B cell (primary cell): ENCODE data around the gene KLHDC8B. TPM values are rescaled to one million over a fixed set of nuclear protein-coding genes. Genes with fewer than 3 reads are reported as not detected.

Experiments
- ATAC-seq: fragments of 200-7000 bp; cut with Tn5 transposase; one replicate; pipeline ENCODE4 v1.10.0; 2021; ENCODE audit warnings: low read depth, mild to moderate bottlenecking, moderate number of reproducible peaks, moderate library complexity
- CTCF ChIA-PET: fragments of 350-600 bp; sonication (Branson Sonifier 250); formaldehyde crosslinking; loops from one replicate; lab custom pipeline; 2021; ENCODE audit warnings: antibody characterized with exemption, inconsistent platforms; lab: Charles Lee
- POLR2A ChIA-PET: fragments of 350-600 bp; sonication (Branson Sonifier 250); formaldehyde crosslinking; loops from one replicate; lab custom pipeline; 2021; ENCODE audit warnings: antibody characterized with exemption; lab: Charles Lee
- DNase-seq: peaks from one replicate; pipeline ENCODE4 v3.0.0; 2013
- H2AFZ ChIP-seq: 2 replicates; pipeline ENCODE4 v1.6.1; 2012; ENCODE audit warnings: mild to moderate bottlenecking, low read depth, low read length; ENCODE audit not compliant: insufficient read depth, poor library complexity, severe bottlenecking
- H3K27ac ChIP-seq, 2 donors: 1 replicate in 1 of 2; 2 replicates in 1 of 2; pipeline ENCODE4 v1.5.1; 2012 to 2013; ENCODE audit warnings: low read length in 2 of 2, mild to moderate bottlenecking in 2 of 2, moderate library complexity in 1 of 2
- H3K27me3 ChIP-seq, 4 experiments: fragments of 200-600 bp in 1 of 4; sonication (generic) in 1 of 4; replicated peaks in 1 of 4; 1 replicate in 2 of 4; 2 replicates in 2 of 4; pipeline versions ENCODE4 v1.6.1 to v1.7.0; 2013 to 2016; ENCODE audit warnings: low read length in 3 of 4, mild to moderate bottlenecking in 2 of 4, mixed read lengths in 1 of 4, moderate library complexity in 1 of 4; ENCODE audit not compliant: insufficient read depth in 4 of 4, control insufficient read depth in 3 of 4; ENCODE audit errors: control extremely low read depth in 1 of 4
- H3K36me3 ChIP-seq, 2 experiments: replicated peaks in 1 of 2; 1 replicate in 1 of 2; 2 replicates in 1 of 2; pipeline versions ENCODE4 v1.6.1 to v1.7.1; 2013; ENCODE audit warnings: low read length in 1 of 2; ENCODE audit not compliant: insufficient read depth in 2 of 2, control insufficient read depth in 1 of 2; ENCODE audit errors: control extremely low read depth in 1 of 2, extremely low read depth in 1 of 2
- H3K4me1 ChIP-seq, 2 donors: fragments of 200-600 bp in 1 of 2; sonication (generic) in 1 of 2; 1 replicate in 1 of 2; 2 replicates in 1 of 2; pipeline versions ENCODE4 v1.5.1 to v1.6.1; 2013 to 2017; ENCODE audit warnings: low read length in 2 of 2; ENCODE audit not compliant: control insufficient read depth in 2 of 2, insufficient read depth in 2 of 2
- H3K4me2 ChIP-seq: replicated peaks from 2 replicates; pipeline ENCODE3; 2012; ENCODE audit warnings: mild to moderate bottlenecking, low read depth, low read length; ENCODE audit not compliant: poor library complexity, severe bottlenecking
- H3K4me3 ChIP-seq, 5 experiments: fragments of 200-600 bp in 1 of 5; sonication (generic) in 1 of 5; 1 replicate in 3 of 5; 2 replicates in 2 of 5; pipeline versions ENCODE4 v1.5.1 to v1.7.0; 2011 to 2016; ENCODE audit warnings: low read length in 4 of 5, mild to moderate bottlenecking in 4 of 5, low read depth in 2 of 5, control low read depth in 1 of 5, moderate library complexity in 1 of 5; ENCODE audit not compliant: insufficient read depth in 1 of 5; ENCODE audit errors: control extremely low read depth in 1 of 5, extremely low read depth in 1 of 5
- H3K79me2 ChIP-seq: fragments of 200-600 bp; sonication (generic); one replicate; pipeline ENCODE4 v1.6.0; 2016; ENCODE audit warnings: low read length; ENCODE audit not compliant: control insufficient read depth, insufficient read depth
- H3K9ac ChIP-seq: fragments of 200-600 bp; sonication (generic); 2 replicates; pipeline ENCODE4 v1.6.1; 2017; ENCODE audit warnings: mild to moderate bottlenecking, low read length, moderate library complexity
- H3K9me3 ChIP-seq, 3 donors: one replicate each; pipeline versions ENCODE4 v1.6.1 to v1.7.1; 2013; ENCODE audit warnings: low read length in 2 of 3; ENCODE audit not compliant: control insufficient read depth in 2 of 3, insufficient read depth in 1 of 3; ENCODE audit errors: control extremely low read depth in 1 of 3
- H4K20me1 ChIP-seq: 2 replicates; pipeline ENCODE4 v1.6.0; 2012; ENCODE audit warnings: mild to moderate bottlenecking, low read length; ENCODE audit not compliant: insufficient read depth, control insufficient read depth, poor library complexity, severe bottlenecking
- H3K27ac Mint-ChIP-seq: one replicate; pipeline ENCODE4 v1.8.0; 2021; ENCODE audit warnings: mixed read lengths
- H3K27me3 Mint-ChIP-seq: one replicate; pipeline ENCODE4 v1.8.0; 2021; ENCODE audit warnings: mixed read lengths
- H3K4me1 Mint-ChIP-seq: one replicate; pipeline ENCODE4 v1.8.0; 2021; ENCODE audit warnings: mixed read lengths
- H3K4me3 Mint-ChIP-seq: one replicate; pipeline ENCODE4 v1.8.0; 2021; ENCODE audit warnings: mixed read lengths
- H3K9me3 Mint-ChIP-seq: one replicate; pipeline ENCODE4 v1.8.0; 2022; ENCODE audit warnings: mixed read lengths; ENCODE audit not compliant: insufficient read depth
- EZH2 ChIP-seq: IDR thresholded peaks from 2 replicates; pipeline ENCODE4 v1.6.1; 2012; ENCODE audit warnings: borderline replicate concordance, low read depth, mild to moderate bottlenecking, moderate library complexity, low read length; ENCODE audit not compliant: insufficient read depth, poor library complexity, severe bottlenecking
- WGBS: methylation state at CpG from one replicate; pipeline ENCODE4 v1.1.5; 2013; ENCODE audit warnings: missing lambda C conversion rate; ENCODE audit not compliant: insufficient coverage; 5-methylcytosine and 5-hydroxymethylcytosine counted together
- intact Hi-C: fragments of 100-400 bp; cut with micrococcal nuclease; formaldehyde crosslinking; loops from one replicate; pipeline ENCODE4 v1.10.0; 2022
- polyA plus RNA-seq: library from polyadenylated mRNA; depleted of rRNA; stranded (reverse); fragments of >200 nt; gene quantifications from 2 replicates; pipeline ENCODE4 v1.2.3, GENCODE V29; 2012
- total RNA-seq, 2 donors: library from RNA; stranded (reverse); fragments of 120-200 nt in 1 of 2; gene quantifications; 1 replicate in 1 of 2; 2 replicates in 1 of 2; pipeline versions ENCODE4 v1.2.3 to v1.2.4, GENCODE V29; 2013 to 2022
- TF ChIP-seq, protein P1 (sequence below): fragments of 200-600 bp; IDR thresholded peaks from one replicate; pipeline ENCODE4 v1.8.0; 2022; ENCODE audit warnings: antibody characterized with exemption, mild to moderate bottlenecking

Gene KLHDC8B
- total and polyA plus RNA-seq, 2 donors (not counting 1 experiment from before 2014, with no cell fraction given): 0.43 to 3.6 TPM

- Histone ChIP-seq H2AFZ (no peak overlapping the region), H3K9ac (no peak overlapping the region), H3K4me1 (peaks cover 4 to 10% of the 10 kb centered on the region in 2 donors), H3K4me3 (no peak overlapping the region), H4K20me1 (no peaks in the 10 kb centered on the region), H3K27me3 (peaks cover 0 to 31% (median 0%) of the 10 kb centered on the region in 4 experiments), H3K79me2 (no peaks in the 10 kb centered on the region), H3K27ac (no peak overlapping the region), H3K9me3 (no peaks in the 10 kb centered on the region), H3K4me2 (no peak overlapping the region), H3K36me3 (no peaks in the 10 kb centered on the region)
- WGBS: 93% methylated on average over 9 of the region's 9 CpGs
- POLR2A ChIA-PET: interaction anchor here (0.6 kb wide), 1 partner anchor 318 kb away, joined by 3 read pairs; no protein-coding TSS in a partner anchor
- DNase-seq (no peak), ATAC-seq (no peak)
- Mint-ChIP-seq H3K27me3 (peaks cover 21% of the 10 kb centered on the region), H3K4me3 (no peak overlapping the region), H3K27ac (no peak overlapping the region), H3K4me1 (peaks cover 2% of the 10 kb centered on the region), H3K9me3 (no peaks in the 10 kb centered on the region)
- no peak for TF ChIP-seq EZH2
- TF ChIP-seq, protein P1, sequence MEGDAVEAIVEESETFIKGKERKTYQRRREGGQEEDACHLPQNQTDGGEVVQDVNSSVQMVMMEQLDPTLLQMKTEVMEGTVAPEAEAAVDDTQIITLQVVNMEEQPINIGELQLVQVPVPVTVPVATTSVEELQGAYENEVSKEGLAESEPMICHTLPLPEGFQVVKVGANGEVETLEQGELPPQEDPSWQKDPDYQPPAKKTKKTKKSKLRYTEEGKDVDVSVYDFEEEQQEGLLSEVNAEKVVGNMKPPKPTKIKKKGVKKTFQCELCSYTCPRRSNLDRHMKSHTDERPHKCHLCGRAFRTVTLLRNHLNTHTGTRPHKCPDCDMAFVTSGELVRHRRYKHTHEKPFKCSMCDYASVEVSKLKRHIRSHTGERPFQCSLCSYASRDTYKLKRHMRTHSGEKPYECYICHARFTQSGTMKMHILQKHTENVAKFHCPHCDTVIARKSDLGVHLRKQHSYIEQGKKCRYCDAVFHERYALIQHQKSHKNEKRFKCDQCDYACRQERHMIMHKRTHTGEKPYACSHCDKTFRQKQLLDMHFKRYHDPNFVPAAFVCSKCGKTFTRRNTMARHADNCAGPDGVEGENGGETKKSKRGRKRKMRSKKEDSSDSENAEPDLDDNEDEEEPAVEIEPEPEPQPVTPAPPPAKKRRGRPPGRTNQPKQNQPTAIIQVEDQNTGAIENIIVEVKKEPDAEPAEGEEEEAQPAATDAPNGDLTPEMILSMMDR: no peak
- CTCF ChIA-PET: no interaction called here
- intact Hi-C loops: no loop called here
Measured at GRCh38 chr3:49132073-49132436, 39.3 kb upstream of the KLHDC8B start.

DNA sequence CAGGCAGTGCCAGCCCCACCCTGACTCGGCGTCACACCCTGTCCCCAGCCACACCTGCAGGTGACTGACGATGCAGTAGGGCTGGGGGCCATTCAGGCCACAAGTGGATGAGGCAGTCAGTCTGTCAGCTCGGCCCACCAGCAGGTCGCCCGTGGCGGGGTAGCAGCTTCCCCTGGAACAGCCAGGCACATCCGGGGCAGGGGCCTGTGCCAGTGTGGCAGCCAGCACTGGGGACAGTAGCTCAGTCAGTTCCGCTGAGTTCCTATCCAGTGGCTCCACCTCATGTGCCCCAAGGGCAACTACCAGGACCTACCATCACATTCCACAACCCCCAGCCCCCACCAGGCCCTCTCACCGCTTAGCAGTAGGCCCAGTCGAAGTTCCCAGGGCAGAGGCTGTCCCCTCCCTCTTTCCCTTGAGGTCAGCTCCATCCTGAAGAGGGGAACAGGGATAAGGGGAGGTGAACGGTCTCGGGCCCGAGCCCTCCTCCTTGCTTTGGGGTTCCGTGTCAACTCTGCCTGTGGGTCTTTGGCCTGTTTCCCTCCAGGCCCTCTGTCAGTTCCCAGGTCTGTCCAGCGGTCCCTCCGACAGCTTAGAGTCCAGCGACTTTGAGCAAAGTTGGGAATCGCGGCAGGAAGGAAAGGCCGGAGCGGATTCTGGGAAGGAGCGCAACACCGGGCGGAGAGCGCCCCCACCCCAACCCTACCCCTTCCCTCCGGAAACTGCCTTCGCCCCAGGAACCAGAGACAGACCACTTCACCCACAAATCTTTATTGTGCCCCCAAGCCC, 38.8 kb upstream of the KLHDC8B start, which contains the start of gene LAMB2:
LAMB2 (minus strand) TSS at position 614 of the 789 bp plus-strand sequence; CDS start at position 431, 183 bp downstream.
- DNase-seq: no peak
- peak within 1 kb of the TSS; percentile 35 for H3K4me2 ChIP-seq
- Mint-ChIP-seq H3K27me3 (peaks cover 24% of the 10 kb centered on the region), H3K9me3 (no peaks in the 10 kb centered on the region), H3K4me3 (peak within 1 kb of the TSS; percentile 16), H3K27ac (no peak within 1 kb of the TSS), H3K4me1 (peaks cover 2% of the 10 kb centered on the region)
- 47% methylated on average over 18 of the region's 28 CpGs for WGBS
- no peaks in the 10 kb centered on the region for H4K20me1 ChIP-seq
- no peak for ATAC-seq
- peaks cover 4 to 10% of the 10 kb centered on the region in 2 donors for H3K4me1 ChIP-seq
- TF ChIP-seq EZH2: no peak
- TF ChIP-seq, protein P1: no peak
- intact Hi-C loops: no loop called here
- H3K79me2 ChIP-seq: no peaks in the 10 kb centered on the region
- no peak within 1 kb of the TSS for H3K4me3 ChIP-seq
- ChIA-PET POLR2A (no interaction called here), CTCF (interaction anchor here (0.9 kb wide), 1 partner anchor 145 kb away, joined by 3 read pairs; no protein-coding TSS in a partner anchor)
- no peaks in the 10 kb centered on the region for H3K36me3 ChIP-seq
- H2AFZ ChIP-seq: no peak within 1 kb of the TSS
- no peak within 1 kb of the TSS for H3K27ac ChIP-seq
- peaks cover 0 to 31% (median under 1%) of the 10 kb centered on the region in 4 experiments for H3K27me3 ChIP-seq
- no peaks in the 10 kb centered on the region for H3K9me3 ChIP-seq
- H3K9ac ChIP-seq: no peak within 1 kb of the TSS
